IMR-90 (cell line): ENCODE measurements around the gene TMEM260. TPM values are rescaled to one million over a fixed set of nuclear protein-coding genes. Genes with fewer than 3 reads are reported as not detected.
A peak's percentile ranks its signal among the peaks of the same experiment; 100 is the strongest.

Source experiments
- ATAC-seq: fragments of 200-7000 bp; cut with Tn5 transposase; 2 replicates; pipeline ENCODE4 v1.9.1; 2020; ENCODE audit warnings: low read depth, mild to moderate bottlenecking, moderate library complexity
- BruUV-seq: library from RNA; stranded (reverse); fragments of 400-500 nt; replicated peaks from 2 replicates; lab custom pipeline; 2021; lab: Mats Ljungman, UMichigan
- CTCF ChIA-PET: fragments of 300-600 bp; formaldehyde crosslinking; extraction: SDS; loops from one replicate; lab custom pipeline; 2021; ENCODE audit warnings: antibody characterized with exemption; lab: Yijun Ruan, JAX
- POLR2A ChIA-PET: fragments of 300-600 bp; sonication (Branson Sonifier 250); formaldehyde crosslinking; loops from one replicate; lab custom pipeline; 2022; ENCODE audit warnings: antibody characterized with exemption; ENCODE audit not compliant: unreplicated experiment; lab: Charles Lee
- DNase-seq: peaks from one replicate; pipeline ENCODE4 v3.0.0; 2013
- H2AFZ ChIP-seq: replicated peaks from 2 replicates; pipeline ENCODE3; 2013; ENCODE audit warnings: low read length, mild to moderate bottlenecking; ENCODE audit not compliant: poor library complexity
- H2AK5ac ChIP-seq: 2 replicates; pipeline ENCODE4 v1.6.1; 2013; ENCODE audit warnings: low read depth, low read length, inconsistent platforms
- H2AK9ac ChIP-seq: replicated peaks from 2 replicates; pipeline ENCODE3; 2013; ENCODE audit warnings: mild to moderate bottlenecking, low read depth, low read length, moderate library complexity; ENCODE audit not compliant: poor library complexity
- H2BK120ac ChIP-seq: 2 replicates; pipeline ENCODE4 v1.6.1; 2013; ENCODE audit warnings: low read depth, low read length, inconsistent platforms
- H2BK15ac ChIP-seq: 3 replicates; pipeline ENCODE4 v1.6.1; 2013; ENCODE audit warnings: low read depth, low read length, inconsistent platforms
- H2BK20ac ChIP-seq: 2 replicates; pipeline ENCODE4 v1.6.1; 2013; ENCODE audit warnings: low read depth, mild to moderate bottlenecking, inconsistent platforms, low read length, moderate library complexity
- H2BK5ac ChIP-seq: 2 replicates; pipeline ENCODE4 v1.6.1; 2013; ENCODE audit warnings: mild to moderate bottlenecking, low read depth, low read length, inconsistent platforms; ENCODE audit not compliant: poor library complexity, severe bottlenecking
- H3K14ac ChIP-seq: replicated peaks from 2 replicates; pipeline ENCODE4 v1.6.1; 2013; ENCODE audit warnings: low read depth, low read length, inconsistent platforms
- H3K18ac ChIP-seq: 2 replicates; pipeline ENCODE4 v1.6.1; 2013; ENCODE audit warnings: low read depth, low read length, control low read depth
- H3K23ac ChIP-seq: 2 replicates; pipeline ENCODE4 v1.6.1; 2013; ENCODE audit warnings: low read depth, low read length, inconsistent platforms
- H3K27ac ChIP-seq: 2 replicates; pipeline ENCODE4 v1.5.1; 2013; ENCODE audit warnings: mild to moderate bottlenecking, control low read depth, low read length; ENCODE audit not compliant: insufficient read depth
- H3K27me3 ChIP-seq: 2 replicates; pipeline ENCODE4 v1.6.1; 2013; ENCODE audit warnings: low read length; ENCODE audit not compliant: control insufficient read depth, insufficient read depth
- H3K36me3 ChIP-seq: 2 replicates; pipeline ENCODE4 v1.6.1; 2013; ENCODE audit warnings: low read length, mixed read lengths; ENCODE audit not compliant: control insufficient read depth, insufficient read depth
- H3K4ac ChIP-seq: 2 replicates; pipeline ENCODE4 v1.6.1; 2013; ENCODE audit warnings: low read depth, low read length, inconsistent platforms
- H3K4me1 ChIP-seq: 2 replicates; pipeline ENCODE4 v1.6.1; 2013; ENCODE audit warnings: low read length, mixed read lengths; ENCODE audit not compliant: control insufficient read depth, insufficient read depth
- H3K4me2 ChIP-seq: 2 replicates; pipeline ENCODE4 v1.6.1; 2013; ENCODE audit warnings: low read depth, mild to moderate bottlenecking, control low read depth, low read length, moderate library complexity
- H3K4me3 ChIP-seq: 2 replicates; pipeline ENCODE4 v1.5.1; 2013; ENCODE audit warnings: low read depth, mild to moderate bottlenecking, control low read depth, low read length, moderate library complexity; ENCODE audit not compliant: insufficient read depth
- H3K56ac ChIP-seq: 2 replicates; pipeline ENCODE4 v1.6.1; 2013; ENCODE audit warnings: low read length, inconsistent platforms; ENCODE audit not compliant: insufficient read depth; ENCODE audit errors: extremely low read depth
- H3K79me1 ChIP-seq, 2 experiments: 2 replicates each; pipeline ENCODE4 v1.6.1; 2013; ENCODE audit warnings: low read length in 2 of 2, inconsistent platforms in 1 of 2, low read depth in 1 of 2
- H3K9ac ChIP-seq: 2 replicates; pipeline ENCODE4 v1.6.1; 2013; ENCODE audit warnings: low read depth, low read length, control low read depth
- H3K9me1 ChIP-seq: 2 replicates; pipeline ENCODE4 v1.6.1; 2013; ENCODE audit warnings: low read length, inconsistent platforms; ENCODE audit not compliant: insufficient read depth
- H3K9me3 ChIP-seq: 2 replicates; pipeline ENCODE4 v1.6.1; 2013; ENCODE audit warnings: low read length; ENCODE audit not compliant: control insufficient read depth, insufficient read depth
- H4K20me1 ChIP-seq: 2 replicates; pipeline ENCODE4 v1.6.1; 2013; ENCODE audit warnings: low read length, inconsistent platforms; ENCODE audit not compliant: insufficient read depth
- H4K5ac ChIP-seq: 2 replicates; pipeline ENCODE4 v1.6.1; 2013; ENCODE audit warnings: mild to moderate bottlenecking, low read depth, low read length, control low read depth
- H4K8ac ChIP-seq, 2 experiments: 2 replicates each; pipeline ENCODE4 v1.6.1; 2013; ENCODE audit warnings: low read depth in 2 of 2, low read length in 2 of 2, control low read depth in 1 of 2, inconsistent platforms in 1 of 2
- H4K91ac ChIP-seq: 2 replicates; pipeline ENCODE4 v1.6.1; 2013; ENCODE audit warnings: low read depth, low read length, inconsistent platforms; ENCODE audit not compliant: insufficient read depth
- CEBPB ChIP-seq: IDR thresholded peaks from 2 replicates; pipeline ENCODE4 v1.6.1; 2012; ENCODE audit warnings: low read depth, low read length, improper control_type of control experiment
- CTCF ChIP-seq: conservative IDR thresholded peaks from 2 replicates; pipeline ENCODE4 v1.5.1; 2012; ENCODE audit warnings: mild to moderate bottlenecking, low read depth, low read length, improper control_type of control experiment
- ELK1 ChIP-seq: fragments of 150-350 bp; IDR thresholded peaks from 2 replicates; pipeline ENCODE4 v1.6.1; 2016; ENCODE audit warnings: low read depth, mild to moderate bottlenecking, low read length, moderate library complexity, borderline replicate concordance
- MAFK ChIP-seq: IDR thresholded peaks from 2 replicates; pipeline ENCODE4 v1.6.1; 2012; ENCODE audit warnings: low read depth, low read length, improper control_type of control experiment
- MXI1 ChIP-seq: IDR thresholded peaks from 2 replicates; pipeline ENCODE4 v1.6.1; 2012; ENCODE audit warnings: low read depth, mild to moderate bottlenecking, low read length, moderate library complexity, borderline replicate concordance
- NFE2L2 ChIP-seq: fragments of 150-350 bp; IDR thresholded peaks from 2 replicates; pipeline ENCODE4 v1.6.1; 2016; ENCODE audit warnings: low read depth, mild to moderate bottlenecking, low read length
- RAD21 ChIP-seq: IDR thresholded peaks from 2 replicates; pipeline ENCODE4 v1.6.1; 2012; ENCODE audit warnings: low read length, improper control_type of control experiment
- SMC3 ChIP-seq: fragments of 150-350 bp; IDR thresholded peaks from 2 replicates; pipeline ENCODE4 v1.6.1; 2016; ENCODE audit warnings: low read depth, mild to moderate bottlenecking, antibody characterized with exemption, low read length, moderate library complexity
- USF2 ChIP-seq: fragments of 150-350 bp; IDR thresholded peaks from 2 replicates; pipeline ENCODE4 v1.6.1; 2017; ENCODE audit warnings: mild to moderate bottlenecking, antibody characterized with exemption, low read length, low read depth
- WGBS, 2 experiments: methylation state at CpG; one replicate each; pipeline versions ENCODE4 v1.1.5 to v1.1.7; 2013; ENCODE audit warnings: missing lambda C conversion rate in 2 of 2; ENCODE audit not compliant: insufficient read length in 1 of 2; ENCODE audit errors: extremely low coverage in 2 of 2; 5-methylcytosine and 5-hydroxymethylcytosine counted together
- dilution Hi-C: fragments of 300-500 bp; cut with HindIII; formaldehyde crosslinking; loops from one replicate; pipeline ENCODE4 v1.14.3; 2018; ENCODE audit warnings: low sequenced_read_pairs; ENCODE audit not compliant: unreplicated experiment
- in situ Hi-C: fragments of 300-500 bp; cut with MboI; formaldehyde crosslinking; loops from 3 replicates; pipeline ENCODE4 v1.14.3; 2019; ENCODE audit warnings: low sequenced_read_pairs, inconsistent platforms, mixed read lengths
- intact Hi-C: fragments of 100-400 bp; cut with micrococcal nuclease; formaldehyde crosslinking; loops from 2 replicates; pipeline ENCODE4 v1.10.0; 2022
- polyA plus RNA-seq, 3 experiments: library from polyadenylated mRNA; depleted of rRNA; stranded (reverse); fragments of >200 nt; gene quantifications; 2 replicates each; pipeline ENCODE4 v1.2.3, GENCODE V29; 2012; ENCODE audit warnings: low replicate concordance in 1 of 3
- total RNA-seq: library from RNA; depleted of rRNA; stranded (reverse); fragments of >200 nt; gene quantifications from 2 replicates; pipeline ENCODE4 v1.2.3, GENCODE V29; 2012

TMEM260 gene
- total and polyA plus RNA-seq, 2 of the 4 experiments (the other 2 are of a cell fraction): 6.4 to 11.5 TPM

GRCh38 chr14:56555921-56556570, 23.6 kb upstream of the TMEM260 start:
- H3K4me3 ChIP-seq: no peak overlapping the region
- intact Hi-C loops: loop anchor here (1.0 to 10.0 kb wide), 2 partner anchors 509 to 761 kb away; no protein-coding TSS in a partner anchor
- no peak overlapping the region for H3K4me2 ChIP-seq
- H2AK5ac ChIP-seq: no peak overlapping the region
- H3K9ac ChIP-seq: no peak overlapping the region
- H4K91ac ChIP-seq: no peak overlapping the region
- dilution Hi-C loops: no loop called here
- no peak overlapping the region for H4K5ac ChIP-seq
- H3K79me1 ChIP-seq: no peaks in the 10 kb centered on the region
- H3K23ac ChIP-seq: no peak overlapping the region
- CTCF ChIA-PET: interaction anchor here (0.6 kb wide), 1 partner anchor 325 kb away, joined by 3 read pairs; no protein-coding TSS in a partner anchor
- no peak overlapping the region for H3K18ac ChIP-seq
- no peak overlapping the region for H3K14ac ChIP-seq
- H3K27me3 ChIP-seq: peaks cover 26% of the 10 kb centered on the region
- no peaks in the 10 kb centered on the region for H3K4me1 ChIP-seq
- POLR2A ChIA-PET: no interaction called here
- DNase-seq (peak; percentile 43), ATAC-seq (peak; percentile 61)
- no peak overlapping the region for H2BK15ac ChIP-seq
- no peak overlapping the region for H3K27ac ChIP-seq
- no peak overlapping the region for H2AFZ ChIP-seq
- BruUV-seq: no TSS peak
- no peaks in the 10 kb centered on the region for H3K36me3 ChIP-seq
- H3K56ac ChIP-seq: no peak overlapping the region
- no peaks in the 10 kb centered on the region for H3K9me1 ChIP-seq
- TF ChIP-seq USF2: no peak
- peak; percentile 48 for TF ChIP-seq RAD21
- peak; percentile 54; the same call in 1 of the 2 replicates for TF ChIP-seq CEBPB
- TF ChIP-seq NFE2L2: no peak
- TF ChIP-seq CTCF: peak; percentile 52
- no peak for TF ChIP-seq MAFK
- TF ChIP-seq MXI1: no peak
- peak; percentile 38 for TF ChIP-seq SMC3
- TF ChIP-seq ELK1: no peak
- no CpG with 5 or more reads among the region's 5 CpGs for WGBS, 2 experiments
- no peak overlapping the region for H2AK9ac ChIP-seq
- no peak overlapping the region for H2BK120ac ChIP-seq
- in situ Hi-C loops: no loop called here
- no peaks in the 10 kb centered on the region for H4K20me1 ChIP-seq
- H4K8ac ChIP-seq: no peak overlapping the region
- H3K9me3 ChIP-seq: no peaks in the 10 kb centered on the region
- no peak overlapping the region for H3K4ac ChIP-seq
- no peak overlapping the region for H2BK5ac ChIP-seq
- no peak overlapping the region for H2BK20ac ChIP-seq
